Fibroblast of gingiva (primary cell): Measurements from ENCODE around the gene FHL1.

ENCODE experiments used
- DNase-seq: peaks from one replicate; pipeline ENCODE4 v3.0.0-alpha.2; 2011; ENCODE audit warnings: low read depth

FHL1 gene

DNA sequence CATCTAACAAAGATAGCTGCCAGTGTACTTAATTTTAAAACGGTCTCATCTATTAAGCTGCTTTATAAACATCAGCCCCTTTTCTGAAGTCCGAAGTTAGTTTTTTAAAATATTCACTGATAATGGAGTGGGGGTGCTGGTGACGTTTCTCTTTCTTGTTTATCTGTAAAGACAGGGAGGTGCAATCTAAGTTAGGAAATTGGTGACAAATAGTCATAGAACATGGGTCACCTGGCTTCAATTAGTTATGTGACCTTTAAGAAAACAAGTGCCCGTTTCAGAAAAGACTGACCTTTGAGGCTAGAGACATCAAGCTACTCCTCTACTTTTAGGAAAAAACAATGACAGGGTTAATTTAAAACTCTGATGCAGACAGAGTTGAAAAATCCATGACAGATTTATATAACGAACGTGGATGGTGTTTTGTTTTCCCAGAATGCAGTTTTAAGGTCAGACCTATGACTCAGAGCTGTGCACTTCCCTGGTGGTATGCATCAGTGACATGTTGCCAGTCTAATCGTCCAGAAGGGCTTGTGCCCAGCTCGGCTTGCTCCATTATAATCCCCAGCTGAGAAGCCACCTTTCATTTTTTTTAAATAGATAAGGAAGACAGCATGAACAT, 38.2 kb downstream of the FHL1 start:
- peak; percentile 76 for DNase-seq

DNA sequence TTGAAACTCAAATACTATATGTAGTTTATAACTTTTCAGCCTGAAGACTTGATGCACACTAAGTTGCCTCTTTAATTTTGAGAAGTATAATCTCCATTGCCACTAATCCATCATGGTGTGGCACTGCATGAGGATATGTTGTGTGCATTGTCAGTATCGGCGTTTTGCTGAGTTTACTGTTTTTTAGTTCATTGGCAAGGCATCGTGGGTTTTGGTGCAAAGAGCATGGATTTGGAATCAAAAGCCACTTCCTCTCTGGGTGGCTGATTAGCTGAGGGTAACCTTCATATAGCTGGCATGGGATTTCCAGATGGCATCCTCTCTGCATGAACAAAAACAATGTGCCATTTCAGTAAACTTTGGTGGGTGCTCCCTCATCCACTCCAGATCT, 38.7 kb downstream of the FHL1 start:
- no peak for DNase-seq

DNA sequence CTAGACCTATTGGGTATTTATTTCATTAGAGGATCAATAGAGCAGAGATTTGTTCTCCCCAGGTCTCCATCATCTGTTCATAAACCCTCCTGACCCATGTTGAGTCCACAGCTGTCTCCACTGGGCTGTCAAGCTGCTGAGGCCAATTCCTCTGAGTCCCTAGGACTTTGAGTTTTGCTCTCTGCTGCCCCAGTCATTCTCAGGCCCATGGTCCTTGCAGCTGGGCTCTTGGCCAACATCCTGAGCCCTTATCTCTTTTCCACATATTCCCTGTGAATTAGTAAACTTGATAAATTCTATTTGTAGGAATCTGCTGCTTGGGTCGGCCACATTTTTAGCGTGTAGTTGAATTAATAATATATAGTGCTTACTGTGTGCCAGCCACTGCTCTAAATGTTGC, 41.9 kb downstream of the FHL1 start:
- no peak for DNase-seq

DNA sequence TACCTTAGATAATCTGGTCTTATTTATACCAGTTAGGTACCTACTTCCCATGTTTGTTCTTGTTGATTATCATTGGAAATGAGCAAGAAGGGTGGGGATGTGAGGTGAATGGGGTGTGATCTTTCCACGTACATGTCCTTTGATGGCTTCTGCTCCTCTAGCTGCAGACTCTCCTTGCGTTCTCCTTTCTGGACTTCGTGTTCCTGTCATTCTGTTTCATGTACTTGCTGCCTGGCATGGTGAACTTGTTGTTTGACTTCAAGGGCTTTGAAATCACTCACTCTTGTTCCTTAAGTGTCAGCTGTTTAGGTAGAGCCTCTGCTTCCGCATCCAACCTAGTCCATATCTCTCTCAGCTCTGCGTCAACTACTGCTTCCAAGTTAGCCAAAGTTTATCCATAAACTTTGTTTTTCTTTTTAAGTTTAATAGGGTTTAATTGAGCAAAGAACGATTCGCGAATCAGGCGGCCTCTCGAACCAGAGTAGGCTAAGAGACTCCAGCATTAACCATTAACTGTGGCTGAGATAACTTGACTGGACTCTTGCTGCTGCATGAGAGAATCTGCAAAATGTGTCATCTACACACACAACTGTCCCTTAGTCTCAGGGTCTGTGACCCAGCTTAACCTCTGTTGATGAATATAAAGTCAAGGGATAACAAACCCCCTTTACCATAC, 42.8 kb downstream of the FHL1 start:
- no peak for DNase-seq

DNA sequence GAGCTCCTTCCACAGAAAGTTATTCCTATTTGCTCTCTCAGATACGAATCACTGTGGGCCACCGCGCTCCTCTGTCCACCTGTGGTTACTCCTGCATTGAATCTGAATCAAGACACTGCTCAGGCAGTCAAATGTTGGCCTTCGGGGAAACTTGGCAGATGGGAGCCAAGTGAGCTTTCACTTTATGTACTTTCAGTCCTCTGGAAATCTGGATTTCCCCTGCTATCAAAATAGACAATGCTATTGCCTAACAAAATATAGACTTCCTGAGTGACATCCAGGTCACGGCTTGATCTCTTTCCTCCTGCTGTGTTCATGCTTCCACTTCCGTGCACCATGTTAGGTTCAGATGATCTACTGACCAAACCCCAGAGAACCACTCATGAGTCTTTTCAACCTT, 43.8 kb downstream of the FHL1 start:
- no peak for DNase-seq

DNA sequence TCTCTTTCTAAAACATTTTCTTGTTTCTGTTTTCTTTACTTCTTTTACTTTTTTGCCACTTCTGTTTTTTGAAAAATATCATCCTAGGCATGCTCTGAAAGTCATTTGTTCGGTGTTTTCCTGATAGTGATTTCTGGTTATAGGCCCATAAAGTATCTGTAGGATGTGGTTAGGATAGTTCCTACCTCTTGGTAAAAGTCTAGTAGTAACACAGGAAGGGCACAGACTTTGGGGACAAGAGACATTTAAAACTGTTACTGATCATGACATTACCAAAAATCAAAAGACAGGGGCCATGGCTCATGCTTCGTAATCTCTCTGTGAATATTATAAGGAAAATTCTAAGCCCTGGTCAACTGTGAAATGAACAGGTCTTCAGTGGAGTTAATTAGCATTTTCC, 44.8 kb downstream of the FHL1 start:
- no peak for DNase-seq

DNA sequence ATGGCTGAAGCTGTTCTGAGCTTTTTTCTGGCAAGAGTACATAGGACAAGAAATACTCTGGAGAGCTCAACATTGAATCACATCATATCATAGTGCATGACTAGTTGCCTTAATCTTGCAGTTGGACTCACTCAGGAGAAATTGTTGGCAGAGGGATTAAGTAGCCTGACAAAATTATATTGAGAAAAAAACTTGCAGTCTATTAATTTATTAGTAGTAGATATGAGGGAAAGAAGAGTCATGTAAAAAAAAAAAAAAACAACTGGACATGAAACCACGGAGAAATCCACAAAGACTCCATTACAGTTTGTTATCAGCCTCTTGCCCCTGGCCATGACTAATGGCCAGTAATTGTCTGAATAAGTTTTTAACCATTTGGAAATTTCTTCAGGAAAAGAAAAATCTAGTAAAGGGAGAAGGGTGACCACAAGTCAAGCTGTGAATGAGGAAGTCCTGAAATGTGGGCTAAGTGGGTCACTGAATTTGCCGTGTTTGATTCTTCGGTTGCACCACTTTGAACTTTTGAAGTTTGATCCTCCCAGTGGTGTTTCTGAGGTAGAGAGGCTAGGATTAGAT, 45.6 kb downstream of the FHL1 start:
- peak; percentile 47 for DNase-seq

DNA sequence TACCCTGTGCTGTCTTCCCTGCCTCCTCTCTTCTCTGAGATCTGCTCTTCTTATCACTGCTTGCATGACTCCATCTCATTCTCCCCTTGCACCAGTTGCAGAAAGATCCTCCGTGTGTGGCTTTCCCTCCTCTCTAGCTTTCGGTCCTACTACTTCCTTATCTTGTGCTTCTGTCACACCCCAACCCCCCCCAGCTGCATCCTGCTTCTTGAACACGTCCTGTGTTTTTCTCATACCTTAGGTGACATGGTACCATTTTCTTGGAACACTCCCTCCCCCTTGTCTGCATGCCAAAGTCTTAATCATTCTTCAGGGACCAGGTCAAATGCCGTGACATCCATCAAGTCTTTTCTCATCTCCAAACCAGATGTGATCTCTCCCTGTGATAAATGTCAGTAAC, 46.4 kb downstream of the FHL1 start:
- DNase-seq: no peak

DNA sequence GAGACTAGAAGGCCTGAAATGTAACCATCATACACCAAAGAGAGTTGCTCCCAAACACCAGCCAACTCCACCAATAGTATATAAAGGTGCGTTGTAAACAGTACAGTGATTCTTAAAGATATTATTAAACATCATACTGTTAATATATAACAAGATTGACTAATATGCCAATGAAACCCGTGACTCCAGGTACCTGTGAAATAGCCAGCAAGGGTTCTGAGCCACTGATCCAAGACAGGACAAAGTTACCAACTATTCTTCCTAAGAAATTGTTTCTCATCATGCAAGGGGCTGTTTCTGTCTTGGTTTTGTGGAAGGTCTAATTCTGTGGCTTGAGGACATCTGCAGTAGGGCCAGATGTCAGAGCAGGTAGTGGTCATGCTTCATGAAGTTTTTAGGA, 47.2 kb downstream of the FHL1 start:
- DNase-seq: no peak

DNA sequence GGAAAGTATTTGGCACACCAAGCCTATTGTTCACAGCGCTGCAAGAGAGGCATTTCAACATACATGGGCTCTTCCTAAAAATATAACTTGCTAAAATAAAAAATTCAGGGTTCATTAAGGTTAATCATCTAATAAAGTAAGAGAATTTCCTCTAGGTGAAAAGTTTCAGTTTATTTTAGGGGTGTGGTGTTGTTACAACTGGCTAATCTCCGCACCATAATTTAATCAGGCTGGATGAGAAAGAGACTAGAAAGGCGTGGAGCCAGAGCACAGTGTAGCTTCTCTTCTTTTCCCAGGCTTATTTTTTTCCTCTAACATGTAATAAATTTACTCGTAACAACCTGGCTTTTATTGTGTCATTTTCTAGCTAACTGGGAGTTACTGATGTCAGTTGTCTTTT, 47.9 kb downstream of the FHL1 start:
- DNase-seq: no peak

DNA sequence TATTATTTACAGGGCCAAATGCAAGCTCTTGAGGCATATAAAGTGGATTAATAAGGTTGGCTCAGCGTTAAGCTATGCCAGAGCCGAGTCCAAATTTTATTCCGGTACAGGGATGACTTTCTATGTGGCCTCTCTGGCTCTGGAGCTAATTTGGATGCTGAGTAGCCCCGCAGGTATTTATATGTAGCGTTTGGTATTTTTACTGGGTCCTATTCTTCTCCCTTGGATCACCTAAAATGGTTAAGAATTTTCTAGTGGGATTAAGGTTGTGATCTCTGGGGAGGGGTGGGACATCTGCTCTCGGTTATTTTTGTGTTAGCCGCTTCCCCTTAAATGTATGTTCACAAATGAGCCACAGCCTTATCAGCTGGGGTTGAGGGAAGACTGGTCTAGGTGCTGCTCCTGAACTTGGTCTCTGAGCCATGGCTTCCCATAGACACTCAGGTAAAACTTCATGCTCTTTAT, 49.4 kb downstream of the FHL1 start:
- no peak for DNase-seq

DNA sequence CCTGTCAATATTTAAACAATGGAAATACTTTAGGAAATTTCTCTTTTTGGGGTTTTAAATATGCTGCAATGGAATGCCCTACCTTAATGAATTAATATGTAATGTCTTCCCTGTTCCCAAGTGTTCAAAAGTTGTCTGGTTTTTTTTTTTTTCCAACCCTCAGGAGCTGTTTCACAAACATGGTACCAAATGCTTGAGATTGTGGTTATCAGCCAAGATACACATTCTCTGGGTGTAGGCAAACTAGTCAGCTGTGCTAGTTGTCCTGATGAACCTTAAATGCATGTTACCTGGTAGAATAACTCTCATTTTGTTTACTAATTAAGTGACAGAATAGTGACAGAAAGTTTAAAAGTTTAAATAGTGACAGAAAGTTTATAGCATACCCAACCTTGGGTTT, 50.7 kb downstream of the FHL1 start:
- DNase-seq: no peak

DNA sequence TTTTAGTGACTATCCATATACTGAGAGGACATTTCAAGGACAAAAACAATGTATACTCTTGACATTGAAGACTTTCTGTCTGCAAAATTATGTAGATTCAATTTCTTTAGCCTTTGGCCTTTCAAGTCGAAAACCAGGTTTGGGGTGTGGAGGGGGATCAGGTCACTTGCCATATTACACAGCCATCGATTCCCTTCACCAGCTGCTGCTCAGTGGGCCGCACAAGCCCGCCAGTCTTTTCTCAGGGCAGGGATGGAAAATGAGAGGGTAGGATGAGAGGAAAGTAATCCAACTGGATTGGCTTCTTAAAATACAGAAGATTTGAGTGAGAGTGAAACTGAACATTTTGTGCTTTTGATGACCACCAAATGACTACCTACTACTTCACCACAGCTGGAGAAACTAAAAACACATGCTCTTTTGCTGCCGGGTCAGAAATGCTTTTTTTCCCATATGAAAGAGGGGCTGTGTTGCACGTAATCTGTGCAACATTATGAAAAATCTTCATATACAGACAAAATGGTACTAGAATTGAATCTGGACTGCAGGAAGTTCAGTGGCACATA, 51.4 kb downstream of the FHL1 start:
- no peak for DNase-seq

DNA sequence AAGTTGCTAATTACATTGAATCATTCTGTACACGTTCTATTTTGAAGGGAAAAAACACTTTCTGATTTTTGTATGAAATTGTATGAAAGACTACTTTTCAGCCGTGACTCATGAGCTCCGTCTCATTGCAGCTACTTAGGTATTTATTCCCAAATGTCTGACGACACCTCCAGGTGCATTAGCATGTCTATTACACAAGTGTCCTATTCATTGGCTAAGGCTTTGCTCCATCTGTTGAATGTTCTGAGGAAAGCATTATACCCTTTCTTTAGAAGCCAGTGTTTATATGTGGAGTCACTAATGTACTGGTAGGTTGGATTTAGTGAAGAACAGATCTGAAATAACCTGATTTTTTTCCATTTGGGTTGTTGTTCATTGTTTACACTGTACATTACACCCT, 52.0 kb downstream of the FHL1 start:
- DNase-seq: peak; percentile 49

DNA sequence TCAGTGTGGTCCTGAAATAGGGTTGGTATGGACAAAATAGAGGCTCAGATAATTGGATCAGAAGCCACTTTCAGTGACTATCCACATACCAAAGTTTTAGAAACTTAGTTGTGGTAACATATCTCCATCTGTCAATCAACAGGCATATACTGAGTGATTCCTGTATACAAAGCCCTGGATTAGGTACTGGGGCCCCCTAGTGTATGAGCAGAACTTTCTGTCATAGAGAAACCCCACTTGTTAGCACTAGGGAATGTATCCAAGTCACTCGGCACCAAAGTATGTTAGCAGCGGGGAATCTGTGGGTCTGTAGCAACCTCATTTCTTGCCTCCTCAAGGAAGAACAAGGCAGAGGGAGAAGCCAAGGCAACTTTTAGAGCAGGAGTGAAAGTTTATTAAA, 53.1 kb downstream of the FHL1 start:
- DNase-seq: peak; percentile 64

DNA sequence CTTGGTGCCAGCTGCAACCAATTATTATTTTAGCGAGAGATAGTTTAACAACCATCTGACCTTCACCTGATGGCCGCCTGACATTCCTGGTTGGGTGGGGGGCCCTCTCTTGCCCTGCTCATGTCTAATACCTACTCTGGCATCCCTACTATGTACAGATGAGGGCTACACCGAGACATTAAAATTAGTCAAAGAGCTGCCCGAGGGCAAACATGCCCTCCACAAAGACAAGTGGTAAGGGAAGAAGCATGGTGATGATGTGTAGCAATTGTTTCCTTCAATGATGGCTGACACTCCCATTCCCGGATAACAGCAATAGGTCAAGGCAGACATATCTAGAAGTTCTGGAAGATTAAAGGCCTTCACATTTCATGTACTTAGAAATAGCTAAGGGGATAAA, 54.3 kb downstream of the FHL1 start:
- no peak for DNase-seq

DNA sequence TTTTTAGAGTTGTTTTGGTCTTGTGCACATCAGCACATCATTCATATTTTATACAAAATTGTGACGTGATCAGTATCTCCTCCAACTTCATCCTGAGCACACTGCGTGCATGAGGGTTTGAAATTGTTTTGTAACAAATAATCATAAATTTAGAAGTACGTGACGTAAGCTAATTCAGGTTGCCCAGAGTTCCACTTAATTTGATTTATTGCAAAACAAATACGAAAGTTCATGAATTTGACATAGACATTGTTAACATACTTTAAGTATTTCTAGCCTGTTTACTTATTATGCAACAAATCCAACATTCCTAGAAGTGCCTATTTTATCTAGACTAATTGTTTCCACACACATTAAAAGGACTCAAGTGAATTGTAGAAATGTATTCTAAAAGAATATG, 55.6 kb downstream of the FHL1 start:
- peak; percentile 88 for DNase-seq

DNA sequence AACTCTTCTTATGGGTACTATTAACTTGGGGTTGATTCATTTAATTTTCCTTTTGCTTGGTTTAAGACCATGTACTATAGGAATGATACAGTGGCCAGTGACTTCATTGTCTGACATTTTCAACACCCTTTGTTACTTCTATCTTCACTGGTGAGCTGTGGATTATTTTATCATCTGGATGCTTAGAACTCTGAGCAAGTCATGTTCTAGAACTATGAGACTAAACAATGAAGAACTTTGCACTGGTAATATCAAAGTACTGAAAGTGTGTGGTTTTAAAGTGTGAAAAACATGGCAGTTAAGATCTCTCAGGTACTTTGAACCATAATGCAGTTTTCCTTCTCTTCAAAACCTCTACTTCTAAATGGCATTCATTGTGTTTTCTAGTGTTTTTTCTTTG, 56.1 kb downstream of the FHL1 start:
- DNase-seq: no peak

DNA sequence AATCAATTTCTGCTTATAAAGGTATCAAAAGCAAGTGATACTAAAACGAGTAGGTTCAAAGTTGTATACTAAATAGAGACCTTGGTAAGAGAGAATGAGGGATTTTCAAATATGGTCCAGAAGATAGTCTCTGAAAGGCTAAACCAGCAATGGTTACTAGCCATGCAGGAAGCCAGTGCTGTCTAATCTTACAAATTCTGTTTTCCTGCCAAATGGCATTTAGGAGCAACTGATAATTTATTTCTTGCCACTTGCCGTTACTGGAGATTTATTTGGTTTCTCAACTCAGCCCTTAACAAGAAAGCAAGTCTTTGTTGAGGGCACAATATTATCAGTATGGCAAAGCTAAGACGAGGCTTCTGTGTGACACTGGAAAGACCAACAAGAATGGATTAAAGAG, 56.6 kb downstream of the FHL1 start:
- DNase-seq: no peak

DNA sequence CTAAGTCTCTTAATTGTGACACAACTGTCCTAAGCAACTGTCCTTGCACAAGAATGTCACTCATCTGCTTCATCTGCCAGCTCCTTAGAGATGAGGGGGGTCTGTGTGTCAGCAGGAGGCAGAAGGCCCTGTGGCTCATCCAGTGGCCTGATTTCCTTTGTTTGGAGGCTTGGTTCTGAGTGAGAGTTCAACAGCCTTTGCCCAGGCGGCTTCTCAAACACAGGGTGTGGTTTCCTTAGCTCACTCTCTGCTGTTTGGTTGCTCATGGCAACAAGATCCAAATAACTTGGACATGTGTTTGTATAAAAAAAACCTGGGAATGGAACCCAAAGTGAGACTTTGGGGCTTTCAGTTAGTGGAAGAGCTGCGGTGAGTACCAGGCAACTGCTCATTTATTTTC, 57.2 kb downstream of the FHL1 start:
- peak; percentile 85 for DNase-seq

DNA sequence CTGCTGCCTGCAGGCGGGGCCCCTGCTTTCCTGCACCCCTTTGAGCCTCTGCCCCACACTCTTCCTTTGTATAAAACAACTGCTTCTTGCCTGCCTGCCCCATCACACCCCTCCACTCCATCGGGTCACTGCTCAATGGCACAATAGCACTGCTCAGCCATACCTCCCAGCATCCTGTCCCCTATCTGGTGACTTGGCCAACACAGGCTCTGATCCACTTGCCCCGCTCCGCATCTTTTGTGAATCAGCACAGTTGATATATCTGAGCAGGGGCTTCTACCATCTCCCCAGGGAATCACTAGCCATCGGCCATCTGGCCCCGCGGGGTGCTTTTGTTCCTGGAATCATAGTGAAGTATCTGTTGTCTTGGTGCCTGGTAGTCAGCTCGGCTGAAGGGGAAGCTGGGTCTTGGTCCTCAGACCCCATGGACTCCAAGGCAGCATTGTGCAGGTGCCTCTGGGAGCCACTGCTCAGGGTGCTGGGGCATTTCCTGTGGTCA, 58.6 kb downstream of the FHL1 start:
- no peak for DNase-seq

DNA sequence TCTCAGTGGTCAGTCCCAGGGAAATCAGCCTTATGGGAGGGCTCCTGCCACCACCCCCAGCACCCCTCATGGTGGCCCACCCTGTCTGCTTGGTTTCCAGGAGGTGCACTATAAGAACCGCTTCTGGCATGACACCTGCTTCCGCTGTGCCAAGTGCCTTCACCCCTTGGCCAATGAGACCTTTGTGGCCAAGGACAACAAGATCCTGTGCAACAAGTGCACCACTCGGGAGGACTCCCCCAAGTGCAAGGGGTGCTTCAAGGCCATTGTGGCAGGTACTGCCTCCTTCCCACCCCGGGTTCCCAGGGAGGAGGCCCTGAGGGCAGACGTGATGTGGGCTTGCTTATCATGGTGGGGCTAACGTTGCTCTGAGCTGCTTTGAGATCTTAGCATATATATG, 59.6 kb downstream of the FHL1 start:
- DNase-seq: no peak

DNA sequence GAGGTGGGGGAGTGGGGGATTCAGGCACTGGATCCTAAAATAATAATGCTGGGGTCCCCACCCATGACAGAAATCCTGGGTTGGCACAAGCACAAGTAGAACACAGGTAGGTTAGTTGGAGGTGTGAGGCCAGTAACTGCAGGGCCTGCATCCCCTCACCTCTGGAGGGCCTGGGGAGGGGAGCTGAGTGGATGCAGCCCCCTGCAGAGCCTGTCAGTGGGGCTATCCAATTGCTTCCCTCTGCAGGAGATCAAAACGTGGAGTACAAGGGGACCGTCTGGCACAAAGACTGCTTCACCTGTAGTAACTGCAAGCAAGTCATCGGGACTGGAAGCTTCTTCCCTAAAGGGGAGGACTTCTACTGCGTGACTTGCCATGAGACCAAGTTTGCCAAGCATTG, 60.2 kb downstream of the FHL1 start:
- no peak for DNase-seq
